ENCODE data around the gene ZNF592.

Gene ZNF592, protein sequence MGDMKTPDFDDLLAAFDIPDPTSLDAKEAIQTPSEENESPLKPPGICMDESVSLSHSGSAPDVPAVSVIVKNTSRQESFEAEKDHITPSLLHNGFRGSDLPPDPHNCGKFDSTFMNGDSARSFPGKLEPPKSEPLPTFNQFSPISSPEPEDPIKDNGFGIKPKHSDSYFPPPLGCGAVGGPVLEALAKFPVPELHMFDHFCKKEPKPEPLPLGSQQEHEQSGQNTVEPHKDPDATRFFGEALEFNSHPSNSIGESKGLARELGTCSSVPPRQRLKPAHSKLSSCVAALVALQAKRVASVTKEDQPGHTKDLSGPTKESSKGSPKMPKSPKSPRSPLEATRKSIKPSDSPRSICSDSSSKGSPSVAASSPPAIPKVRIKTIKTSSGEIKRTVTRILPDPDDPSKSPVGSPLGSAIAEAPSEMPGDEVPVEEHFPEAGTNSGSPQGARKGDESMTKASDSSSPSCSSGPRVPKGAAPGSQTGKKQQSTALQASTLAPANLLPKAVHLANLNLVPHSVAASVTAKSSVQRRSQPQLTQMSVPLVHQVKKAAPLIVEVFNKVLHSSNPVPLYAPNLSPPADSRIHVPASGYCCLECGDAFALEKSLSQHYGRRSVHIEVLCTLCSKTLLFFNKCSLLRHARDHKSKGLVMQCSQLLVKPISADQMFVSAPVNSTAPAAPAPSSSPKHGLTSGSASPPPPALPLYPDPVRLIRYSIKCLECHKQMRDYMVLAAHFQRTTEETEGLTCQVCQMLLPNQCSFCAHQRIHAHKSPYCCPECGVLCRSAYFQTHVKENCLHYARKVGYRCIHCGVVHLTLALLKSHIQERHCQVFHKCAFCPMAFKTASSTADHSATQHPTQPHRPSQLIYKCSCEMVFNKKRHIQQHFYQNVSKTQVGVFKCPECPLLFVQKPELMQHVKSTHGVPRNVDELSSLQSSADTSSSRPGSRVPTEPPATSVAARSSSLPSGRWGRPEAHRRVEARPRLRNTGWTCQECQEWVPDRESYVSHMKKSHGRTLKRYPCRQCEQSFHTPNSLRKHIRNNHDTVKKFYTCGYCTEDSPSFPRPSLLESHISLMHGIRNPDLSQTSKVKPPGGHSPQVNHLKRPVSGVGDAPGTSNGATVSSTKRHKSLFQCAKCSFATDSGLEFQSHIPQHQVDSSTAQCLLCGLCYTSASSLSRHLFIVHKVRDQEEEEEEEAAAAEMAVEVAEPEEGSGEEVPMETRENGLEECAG (N-terminal part only)

GRCh38 chr15:84748274-84749110, at the start of gene ZNF592:
Gene ZNF592 (plus strand): TSS chr15:84748592. CDS start chr15:84782676, 34,084 bp downstream.
- DNase-seq = peak; percentile 89

DNA sequence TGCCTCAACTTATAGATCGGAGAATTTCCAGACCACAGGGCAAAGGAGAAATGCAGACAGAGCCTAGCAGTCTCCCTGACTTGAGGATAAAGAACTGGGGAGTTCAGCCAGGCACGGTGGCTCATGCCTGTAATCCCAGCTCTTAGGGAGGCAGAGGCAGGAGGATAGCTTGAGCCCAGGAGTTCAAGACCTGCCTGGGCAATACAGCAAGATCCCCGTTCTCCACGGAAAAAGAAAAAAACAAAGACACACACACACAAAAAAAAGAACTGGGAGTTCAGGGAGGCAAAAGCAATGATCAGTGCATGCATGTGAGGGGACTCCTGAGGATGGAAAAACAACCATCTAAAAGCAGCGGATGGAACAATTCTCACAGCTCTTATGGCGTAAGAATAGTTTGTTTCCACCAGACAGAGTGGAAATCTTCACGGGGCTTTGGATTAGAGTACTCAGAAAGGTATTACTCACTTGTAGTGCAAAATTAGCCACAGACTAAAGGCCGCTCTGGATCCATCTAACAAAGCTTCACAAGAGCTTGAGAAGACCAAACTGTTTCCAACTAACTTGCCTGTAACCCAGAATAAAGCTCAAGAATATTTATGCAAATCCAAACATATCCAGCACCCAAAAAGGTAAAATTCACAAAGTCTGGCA, 48.7 kb upstream of the ZNF592 start:
- no peak for DNase-seq

GRCh38 chr15:84702961-84703482, 45.4 kb upstream of the ZNF592 start:
- no peak for DNase-seq

DNA sequence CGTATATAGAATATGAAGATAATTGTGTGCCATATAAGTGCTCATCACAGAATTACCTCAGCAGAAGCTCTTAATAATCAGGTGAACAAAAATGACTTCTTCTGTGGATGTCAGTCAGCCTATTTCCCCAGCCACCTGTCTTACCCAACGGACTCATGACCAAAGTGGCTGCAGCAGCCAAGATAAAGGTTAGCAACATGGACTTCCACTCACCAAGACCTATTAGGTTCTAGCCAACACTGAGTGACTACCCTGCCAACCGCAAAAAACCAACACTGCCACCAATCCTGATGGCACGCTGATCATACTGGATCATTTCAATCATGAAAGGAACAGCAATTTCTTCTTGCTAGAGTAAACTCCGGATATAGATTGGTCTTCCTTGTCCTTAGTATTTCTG, 44.6 kb upstream of the ZNF592 start:
- DNase-seq = no peak

GRCh38 chr15:84714372-84714771, 34.0 kb upstream of the ZNF592 start:
- no peak for DNase-seq

GRCh38 chr15:84714821-84715220, 33.6 kb upstream of the ZNF592 start:
- no peak for DNase-seq

- DNase-seq = peak; percentile 81
Observed at GRCh38 chr15:84715441-84716035, 32.9 kb upstream of the ZNF592 start.

- peak; percentile 96 for DNase-seq
Observed at GRCh38 chr15:84716036-84716732, 32.2 kb upstream of the ZNF592 start, which contains the start of gene SEC11A. Gene SEC11A (minus strand): TSS chr15:84716139. CDS start chr15:84716075, 64 bp downstream.

GRCh38 chr15:84721371-84721770, 27.0 kb upstream of the ZNF592 start:
- DNase-seq = no peak

GRCh38 chr15:84722628-84723027, 25.8 kb upstream of the ZNF592 start:
- DNase-seq = no peak

GRCh38 chr15:84725001-84725491, 23.3 kb upstream of the ZNF592 start:
- DNase-seq = no peak

DNA sequence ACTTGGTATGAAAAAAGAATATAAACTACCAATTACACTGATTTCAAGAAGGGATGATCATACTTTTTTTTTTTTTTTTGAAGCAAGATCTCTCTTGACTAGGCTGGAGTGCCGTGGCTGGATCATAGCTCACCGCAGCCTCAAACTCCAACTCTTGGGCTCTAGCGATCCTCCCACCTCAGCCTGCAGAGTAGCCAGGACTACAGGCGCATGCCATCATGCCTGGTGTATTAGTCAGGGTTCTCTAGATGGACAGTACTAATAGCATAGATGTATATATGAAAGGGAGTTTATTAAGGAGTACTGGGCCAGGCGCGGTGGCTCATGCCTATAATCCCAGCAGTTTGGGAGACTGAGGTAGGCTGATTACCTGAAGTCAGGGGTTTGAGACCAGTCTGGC, 21.0 kb upstream of the ZNF592 start:
- DNase-seq = no peak

DNA sequence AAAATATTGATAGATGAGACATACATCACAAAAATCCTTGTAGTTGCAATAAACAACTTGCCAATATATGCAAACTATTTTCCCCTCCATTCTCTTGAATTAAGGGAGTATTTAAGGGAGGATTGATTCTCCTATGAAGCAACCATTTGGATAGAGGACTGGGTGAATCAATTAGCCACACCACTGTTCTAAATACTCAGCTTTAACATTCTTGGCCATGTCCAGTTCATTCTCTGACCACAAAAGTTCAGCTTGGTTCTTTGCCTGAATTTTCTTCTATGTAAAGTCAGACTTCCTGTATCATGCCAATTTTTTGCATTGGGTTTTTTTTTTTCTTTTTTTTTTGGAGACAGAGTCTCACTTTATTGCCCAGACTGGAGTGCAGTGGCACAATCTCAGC, 16.6 kb upstream of the ZNF592 start:
- no peak for DNase-seq

DNA sequence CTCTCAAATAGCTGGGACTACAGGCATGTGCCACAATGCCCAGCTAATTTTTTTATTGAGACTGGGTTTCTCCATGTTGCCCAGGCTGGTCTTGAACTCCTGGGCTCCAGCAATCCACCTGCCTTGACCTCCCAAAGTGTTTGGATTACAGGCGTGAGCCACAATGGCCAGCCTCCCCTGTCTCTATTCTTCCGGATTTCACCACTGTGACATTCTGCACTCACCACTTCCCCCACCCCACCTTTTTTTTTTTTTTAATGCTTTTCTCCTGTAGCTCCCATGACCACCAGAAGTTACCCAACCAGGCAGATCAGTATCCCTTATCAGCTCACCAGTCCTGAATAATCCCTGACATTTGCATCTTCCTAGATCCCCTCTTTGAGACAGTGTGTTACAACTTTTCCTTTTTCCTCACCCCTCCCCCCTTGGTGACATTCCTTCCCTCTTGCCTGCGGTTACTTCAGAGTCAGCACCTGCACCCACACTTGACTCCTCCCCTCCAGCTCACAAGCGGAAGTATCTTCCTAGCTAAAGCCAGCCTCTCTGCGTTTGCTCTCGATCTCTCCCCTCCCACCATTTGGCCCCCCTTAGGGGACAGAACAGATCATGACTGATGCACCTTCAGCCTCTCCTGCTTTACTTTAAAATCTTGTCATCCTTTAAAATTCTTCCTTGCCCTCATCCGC, 13.5 kb upstream of the ZNF592 start:
- peak; percentile 77 for DNase-seq

- peak; percentile 70 for DNase-seq
Observed at GRCh38 chr15:84735480-84736061, 12.8 kb upstream of the ZNF592 start.

DNA sequence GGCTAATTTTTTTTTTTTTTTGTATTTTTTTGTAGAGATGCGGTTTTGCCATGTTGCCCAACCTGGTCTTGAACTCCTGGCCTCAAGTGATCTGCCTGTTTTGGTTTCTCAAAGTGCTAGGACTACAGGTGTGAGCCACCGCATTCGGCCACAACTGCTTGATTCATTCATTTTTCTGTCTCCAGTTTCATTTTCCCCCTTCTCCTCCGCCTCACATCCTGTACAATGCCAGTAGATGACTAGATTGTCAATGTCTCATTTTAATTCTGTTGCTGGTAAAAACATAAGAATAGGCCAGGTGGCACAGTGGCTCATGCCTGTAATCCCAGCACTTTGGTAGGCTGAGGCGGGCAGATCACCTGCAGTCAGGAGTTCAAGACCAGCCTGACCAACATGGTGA, 12.0 kb upstream of the ZNF592 start:
- peak; percentile 69 for DNase-seq

DNA sequence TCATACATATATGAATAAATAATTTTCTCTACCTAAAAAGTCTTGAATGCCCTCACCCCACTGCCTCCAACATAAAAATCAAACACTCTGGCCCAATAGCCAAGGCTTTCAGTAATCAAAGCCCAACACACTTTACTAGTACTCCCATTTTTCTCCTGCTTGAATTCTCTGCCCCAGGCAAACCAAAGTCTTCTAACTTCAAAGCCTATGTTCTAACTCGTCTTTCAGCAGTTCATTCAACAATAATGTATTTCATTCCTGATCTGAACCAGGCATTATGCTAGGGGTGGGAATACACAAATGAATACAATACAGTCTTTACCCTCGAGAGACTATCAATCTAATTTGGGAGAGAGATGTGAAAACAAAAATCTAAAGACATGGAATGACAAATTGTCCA, 11.4 kb upstream of the ZNF592 start:
- no peak for DNase-seq

DNA sequence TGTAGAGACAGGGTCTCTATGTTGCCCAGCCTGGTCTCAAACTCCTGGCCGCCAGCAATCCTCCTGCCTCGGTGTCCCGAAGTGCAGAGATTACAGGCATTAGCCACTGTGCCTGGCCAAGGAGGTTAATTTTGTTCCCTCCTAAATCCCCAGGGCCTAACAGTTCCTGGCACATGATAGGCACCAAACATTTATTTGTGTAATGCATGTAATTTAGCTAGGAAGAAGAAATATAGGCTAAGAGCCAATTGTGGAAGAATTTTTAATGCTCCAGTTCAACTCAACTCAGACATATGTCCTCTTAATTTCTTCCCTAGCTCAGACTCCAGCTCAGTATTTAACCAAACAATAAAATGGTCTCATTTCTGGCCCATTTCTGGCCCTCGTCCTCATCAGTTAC, 7.7 kb upstream of the ZNF592 start:
- no peak for DNase-seq

DNA sequence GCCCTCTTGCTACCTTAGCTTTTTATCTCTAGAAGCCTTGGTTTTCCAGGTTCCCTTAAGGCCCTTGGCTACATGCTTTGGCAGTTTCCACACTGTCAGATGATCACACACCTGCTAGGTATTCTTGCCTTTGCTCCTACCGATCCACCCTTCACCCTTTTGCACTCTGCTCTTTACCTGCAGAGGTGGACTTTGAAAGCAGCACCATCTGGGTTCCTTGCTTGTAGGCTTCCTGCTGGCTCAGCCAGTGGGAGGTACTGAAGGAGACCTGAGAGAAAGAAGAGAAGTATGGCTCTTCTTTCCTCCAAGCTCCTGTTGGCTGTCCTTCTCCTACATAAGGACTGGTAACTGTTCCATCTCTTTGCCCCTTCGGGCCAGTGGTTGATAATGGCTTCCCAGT, 7.3 kb upstream of the ZNF592 start:
- no peak for DNase-seq
